Panc1 (cell line): ENCODE measurements around the gene EIF2B2. TPM values are rescaled to one million over a fixed set of nuclear protein-coding genes. Genes with fewer than 3 reads are reported as not detected.
A peak's percentile ranks its signal among the peaks of the same experiment; 100 is the strongest.

Experiments
- ATAC-seq: fragments of 200-7000 bp; cut with Tn5 transposase; 2 replicates; pipeline ENCODE4 v1.9.1; 2020; ENCODE audit warnings: mild to moderate bottlenecking, moderate library complexity
- BruUV-seq: library from RNA; stranded (reverse); fragments of 400-500 nt; replicated peaks from 2 replicates; lab custom pipeline; 2021; lab: Mats Ljungman, UMichigan
- CTCF ChIA-PET: fragments of 300-600 bp; sonication (Branson Sonifier 250); formaldehyde crosslinking; loops from one replicate; lab custom pipeline; 2022; ENCODE audit warnings: antibody characterized with exemption; lab: Charles Lee
- POLR2A ChIA-PET: fragments of 300-600 bp; sonication (Branson Sonifier 250); formaldehyde crosslinking; loops from one replicate; lab custom pipeline; 2022; ENCODE audit warnings: antibody characterized with exemption; lab: Charles Lee
- DNase-seq: peaks from one replicate; pipeline ENCODE4 v3.0.0-alpha.2; 2010; ENCODE audit warnings: low read depth, low spot score
- H3K27ac ChIP-seq: 2 replicates; pipeline ENCODE4 v1.5.1; 2011; ENCODE audit warnings: mild to moderate bottlenecking, low read length, inconsistent platforms
- H3K27me3 ChIP-seq: fragments of 200-500 bp; sonication (Bioruptor generic); 2 replicates; pipeline ENCODE4 v1.6.0; 2014; ENCODE audit warnings: low read length, inconsistent platforms; ENCODE audit not compliant: control insufficient read depth, insufficient read depth
- H3K36me3 ChIP-seq: fragments of 200-500 bp; sonication (Bioruptor generic); 2 replicates; pipeline ENCODE4 v1.5.1; 2014; ENCODE audit warnings: inconsistent platforms, mild to moderate bottlenecking, low read length, moderate library complexity; ENCODE audit not compliant: control insufficient read depth, insufficient read depth
- H3K4me1 ChIP-seq: 2 replicates; pipeline ENCODE4 v1.5.1; 2011; ENCODE audit warnings: inconsistent platforms, mild to moderate bottlenecking, low read length, moderate library complexity; ENCODE audit not compliant: control insufficient read depth, insufficient read depth
- H3K4me3 ChIP-seq, 2 experiments: 2 replicates each; pipeline ENCODE4 v1.5.1; 2011 to 2012; ENCODE audit warnings: low read depth in 2 of 2, low read length in 2 of 2, mild to moderate bottlenecking in 2 of 2, inconsistent platforms in 1 of 2, moderate library complexity in 1 of 2
- H3K9me3 ChIP-seq: fragments of 200-500 bp; sonication (Bioruptor generic); 2 replicates; pipeline ENCODE4 v1.5.1; 2014; ENCODE audit warnings: low read depth, mild to moderate bottlenecking, inconsistent platforms, low read length, moderate library complexity; ENCODE audit not compliant: control insufficient read depth, insufficient read depth
- POLR2AphosphoS5 ChIP-seq: IDR thresholded peaks from 2 replicates; pipeline ENCODE4 v1.6.1; 2012; ENCODE audit warnings: mild to moderate bottlenecking, low read depth, low read length, moderate library complexity
- SIN3A ChIP-seq: IDR thresholded peaks from 2 replicates; pipeline ENCODE4 v1.6.1; 2012; ENCODE audit warnings: low read depth, mild to moderate bottlenecking, low read length, moderate library complexity, borderline replicate concordance; ENCODE audit not compliant: insufficient read depth
- TCF7L2 ChIP-seq: IDR thresholded peaks from 2 replicates; pipeline ENCODE4 v1.6.1; 2011; ENCODE audit warnings: mild to moderate bottlenecking, low read depth, low read length, inconsistent platforms
- in situ Hi-C: cut with HindIII; loops from 2 replicates; pipeline ENCODE4 v1.10.0; 2016; ENCODE audit warnings: low sequenced_read_pairs, low pct_unique_long_range_greater_than_20kb
- intact Hi-C: fragments of 100-400 bp; cut with micrococcal nuclease; formaldehyde crosslinking; loops from one replicate; pipeline ENCODE4 v1.10.0; 2022; ENCODE audit not compliant: unreplicated experiment
- total RNA-seq: library from RNA; stranded (reverse); gene quantifications from one replicate; pipeline ENCODE4 v1.2.1, GENCODE V29; 2021; ENCODE audit not compliant: unreplicated experiment
- TF ChIP-seq, protein P1 (sequence below): fragments of 450-650 bp; IDR thresholded peaks from 2 replicates; pipeline ENCODE4 v1.5.1; 2017; ENCODE audit warnings: mild to moderate bottlenecking
- TF ChIP-seq, protein P2 (sequence below), 2 experiments: IDR thresholded peaks; 2 replicates each; pipeline ENCODE4 v1.6.1; 2011 to 2012; ENCODE audit warnings: low read depth in 2 of 2, control low read depth in 1 of 2, low read length in 1 of 2, mild to moderate bottlenecking in 1 of 2, moderate library complexity in 1 of 2; ENCODE audit not compliant: insufficient read depth in 1 of 2

Gene EIF2B2
- total RNA-seq, 1 experiment from 2014 or later, result 37.5 TPM

DNA sequence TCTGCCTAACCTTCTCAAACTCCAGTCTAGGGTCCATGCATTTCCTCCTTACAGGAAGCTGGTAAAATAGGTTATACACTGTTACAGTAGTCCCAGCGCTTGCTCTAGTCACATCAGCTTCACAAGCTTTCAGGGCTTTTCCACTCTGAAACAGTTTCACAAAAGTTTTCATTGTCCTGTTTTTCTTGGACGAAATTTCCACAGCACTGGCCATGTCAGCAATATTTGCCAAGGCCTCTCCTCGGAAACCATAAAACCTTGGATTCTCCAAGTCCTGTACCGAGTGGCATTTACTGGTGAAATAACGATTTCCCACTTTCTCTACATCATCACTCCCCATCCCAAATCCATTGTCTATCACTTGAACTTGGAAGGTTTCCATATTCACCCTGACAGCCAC lies 46.4 kb downstream of the EIF2B2 start:
- no peak overlapping the region for H3K27ac ChIP-seq
- H3K4me3 ChIP-seq, result no peak overlapping the region

DNA sequence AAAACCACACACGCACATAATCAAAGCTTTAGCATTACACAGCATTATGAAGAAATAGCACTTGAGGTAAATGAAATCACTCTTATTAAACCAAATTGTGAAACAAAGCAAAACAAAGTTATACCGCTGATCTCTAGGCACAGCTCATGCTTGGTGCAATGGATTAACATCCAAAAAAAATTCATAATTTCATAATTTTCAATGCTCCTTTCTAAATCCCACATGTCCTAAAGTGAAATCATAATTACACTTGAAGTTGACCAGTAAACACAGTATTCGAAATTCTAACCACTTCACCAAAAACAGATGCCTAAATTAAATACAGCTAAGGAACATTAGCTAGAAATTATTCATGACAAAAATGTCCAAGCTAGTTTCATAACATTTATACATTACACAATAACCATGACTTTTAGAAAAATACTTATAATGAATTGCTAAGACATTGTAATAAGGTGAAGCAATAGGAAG lies 47.0 kb downstream of the EIF2B2 start:
- Histone ChIP-seq H3K9me3 (no peaks in the 10 kb centered on the region), H3K4me3 (no peak overlapping the region), H3K27ac (no peak overlapping the region), H3K27me3 (no peaks in the 10 kb centered on the region), H3K4me1 (peaks cover 2% of the 10 kb centered on the region; the same call in 1 of the 2 replicates), H3K36me3 (no peaks in the 10 kb centered on the region)
- TSS peak; percentile 42 for BruUV-seq
- intact Hi-C loops, result no loop called here
- in situ Hi-C loops, result no loop called here
- CTCF ChIA-PET, result no interaction called here
- ATAC-seq (no peak), DNase-seq (no peak)
- POLR2A ChIA-PET, result no interaction called here
- TF ChIP-seq SIN3A, result no peak

More for the DNA sequence above, 46.4 kb downstream of the EIF2B2 start:
- no peaks in the 10 kb centered on the region for H3K9me3 ChIP-seq
- ChIA-PET POLR2A (no interaction called here), CTCF (no interaction called here)
- H3K27me3 ChIP-seq, result no peaks in the 10 kb centered on the region
- TF ChIP-seq POLR2AphosphoS5 (no peak), SIN3A (no peak), TCF7L2 (no peak)
- TF ChIP-seq, protein P1, sequence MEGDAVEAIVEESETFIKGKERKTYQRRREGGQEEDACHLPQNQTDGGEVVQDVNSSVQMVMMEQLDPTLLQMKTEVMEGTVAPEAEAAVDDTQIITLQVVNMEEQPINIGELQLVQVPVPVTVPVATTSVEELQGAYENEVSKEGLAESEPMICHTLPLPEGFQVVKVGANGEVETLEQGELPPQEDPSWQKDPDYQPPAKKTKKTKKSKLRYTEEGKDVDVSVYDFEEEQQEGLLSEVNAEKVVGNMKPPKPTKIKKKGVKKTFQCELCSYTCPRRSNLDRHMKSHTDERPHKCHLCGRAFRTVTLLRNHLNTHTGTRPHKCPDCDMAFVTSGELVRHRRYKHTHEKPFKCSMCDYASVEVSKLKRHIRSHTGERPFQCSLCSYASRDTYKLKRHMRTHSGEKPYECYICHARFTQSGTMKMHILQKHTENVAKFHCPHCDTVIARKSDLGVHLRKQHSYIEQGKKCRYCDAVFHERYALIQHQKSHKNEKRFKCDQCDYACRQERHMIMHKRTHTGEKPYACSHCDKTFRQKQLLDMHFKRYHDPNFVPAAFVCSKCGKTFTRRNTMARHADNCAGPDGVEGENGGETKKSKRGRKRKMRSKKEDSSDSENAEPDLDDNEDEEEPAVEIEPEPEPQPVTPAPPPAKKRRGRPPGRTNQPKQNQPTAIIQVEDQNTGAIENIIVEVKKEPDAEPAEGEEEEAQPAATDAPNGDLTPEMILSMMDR, result no peak
- TF ChIP-seq, protein P2, sequence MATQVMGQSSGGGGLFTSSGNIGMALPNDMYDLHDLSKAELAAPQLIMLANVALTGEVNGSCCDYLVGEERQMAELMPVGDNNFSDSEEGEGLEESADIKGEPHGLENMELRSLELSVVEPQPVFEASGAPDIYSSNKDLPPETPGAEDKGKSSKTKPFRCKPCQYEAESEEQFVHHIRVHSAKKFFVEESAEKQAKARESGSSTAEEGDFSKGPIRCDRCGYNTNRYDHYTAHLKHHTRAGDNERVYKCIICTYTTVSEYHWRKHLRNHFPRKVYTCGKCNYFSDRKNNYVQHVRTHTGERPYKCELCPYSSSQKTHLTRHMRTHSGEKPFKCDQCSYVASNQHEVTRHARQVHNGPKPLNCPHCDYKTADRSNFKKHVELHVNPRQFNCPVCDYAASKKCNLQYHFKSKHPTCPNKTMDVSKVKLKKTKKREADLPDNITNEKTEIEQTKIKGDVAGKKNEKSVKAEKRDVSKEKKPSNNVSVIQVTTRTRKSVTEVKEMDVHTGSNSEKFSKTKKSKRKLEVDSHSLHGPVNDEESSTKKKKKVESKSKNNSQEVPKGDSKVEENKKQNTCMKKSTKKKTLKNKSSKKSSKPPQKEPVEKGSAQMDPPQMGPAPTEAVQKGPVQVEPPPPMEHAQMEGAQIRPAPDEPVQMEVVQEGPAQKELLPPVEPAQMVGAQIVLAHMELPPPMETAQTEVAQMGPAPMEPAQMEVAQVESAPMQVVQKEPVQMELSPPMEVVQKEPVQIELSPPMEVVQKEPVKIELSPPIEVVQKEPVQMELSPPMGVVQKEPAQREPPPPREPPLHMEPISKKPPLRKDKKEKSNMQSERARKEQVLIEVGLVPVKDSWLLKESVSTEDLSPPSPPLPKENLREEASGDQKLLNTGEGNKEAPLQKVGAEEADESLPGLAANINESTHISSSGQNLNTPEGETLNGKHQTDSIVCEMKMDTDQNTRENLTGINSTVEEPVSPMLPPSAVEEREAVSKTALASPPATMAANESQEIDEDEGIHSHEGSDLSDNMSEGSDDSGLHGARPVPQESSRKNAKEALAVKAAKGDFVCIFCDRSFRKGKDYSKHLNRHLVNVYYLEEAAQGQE (IDR thresholded peaks at IDR 0.05; ENCODE audit: insufficient read depth in 1 of 2, low read depth in 2 of 2, low read length in 1 of 2), result no peak
- H3K4me1 ChIP-seq, result peaks cover 7% of the 10 kb centered on the region; the same call in 1 of the 2 replicates
- no TSS peak for BruUV-seq
- in situ Hi-C loops, result no loop called here
- ATAC-seq (no peak), DNase-seq (no peak)
- H3K36me3 ChIP-seq, result no peaks in the 10 kb centered on the region
- intact Hi-C loops, result no loop called here

DNA sequence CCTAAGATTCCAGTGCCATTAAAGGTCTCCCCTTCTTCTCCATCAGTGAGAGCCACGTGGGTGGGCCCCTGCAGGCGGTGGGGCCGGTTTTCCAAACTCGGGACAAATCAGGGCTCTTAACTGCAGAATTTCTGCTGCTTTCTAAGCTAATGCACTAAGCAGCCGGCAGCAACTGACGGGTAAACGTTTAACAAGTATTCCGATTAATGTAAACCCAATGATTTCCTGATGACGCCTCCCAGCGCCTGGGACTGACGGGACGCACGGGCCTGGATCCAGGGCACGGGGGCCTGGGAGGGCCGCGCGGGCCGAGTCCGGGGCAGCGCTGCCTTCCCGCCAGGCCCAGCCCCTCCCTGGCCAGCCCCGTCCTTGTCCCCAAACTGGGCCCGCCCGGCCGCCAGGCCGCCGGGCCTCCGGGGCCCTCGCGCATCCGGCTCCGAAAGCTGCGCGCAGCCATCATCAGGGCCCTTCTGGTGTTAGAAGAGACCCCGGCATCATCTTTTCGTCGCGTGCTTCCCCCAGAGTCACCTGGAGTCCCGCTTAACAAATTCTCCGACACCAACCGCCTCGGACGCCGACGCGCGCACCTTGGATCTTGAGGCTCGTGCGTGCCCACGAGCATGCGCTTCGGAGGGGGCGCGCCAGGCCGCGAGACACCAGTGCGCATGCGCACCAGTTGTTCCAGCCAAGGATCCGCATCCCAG lies 48.3 kb downstream of the EIF2B2 start, which contains the start of gene MLH3:
Gene MLH3 (minus strand): TSS at position 616 of the 704 bp plus-strand sequence. CDS start 1,812 bp downstream, outside the sequence.
- CTCF ChIA-PET, result no interaction called here
- intact Hi-C loops (no loop called here), in situ Hi-C loops (no loop called here)
- TF ChIP-seq, protein P2 (IDR thresholded peaks at IDR 0.05; ENCODE audit: insufficient read depth in 1 of 2, low read depth in 2 of 2, low read length in 1 of 2), result no peak
- TF ChIP-seq POLR2AphosphoS5 (peak; percentile 87), SIN3A (no peak)
- DNase-seq (no peak), ATAC-seq (peak; percentile 93)
- Histone ChIP-seq H3K9me3 (no peaks in the 10 kb centered on the region), H3K4me1 (no peaks in the 10 kb centered on the region), H3K27ac (peak within 1 kb of the TSS; percentile 85), H3K4me3 (peak within 1 kb of the TSS; percentile 57 to 65), H3K36me3 (no peaks in the 10 kb centered on the region), H3K27me3 (no peaks in the 10 kb centered on the region)
- no TSS peak for BruUV-seq
- POLR2A ChIA-PET, result interaction anchor here (0.5 to 0.7 kb wide), 4 partner anchors 10 to 1964 kb away, joined by 3 to 8 read pairs (median 5); no protein-coding TSS in a partner anchor
